Transverse colon (tissue), 4 donors: ENCODE measurements around the gene PEF1. TPM values are rescaled to one million over a fixed set of nuclear protein-coding genes. Genes with fewer than 3 reads are reported as not detected.
A peak's percentile ranks its signal among the peaks of the same experiment; 100 is the strongest.

Source experiments
- DNase-seq: peaks from one replicate; pipeline ENCODE4 v3.0.0-alpha.2; 2019
- H3K27ac ChIP-seq, 4 donors: fragments of 200-600 bp; sonication (generic); 2 replicates each; pipeline ENCODE4 v1.5.1; 2016 to 2018; ENCODE audit warnings: inconsistent platforms in 4 of 4
- H3K27me3 ChIP-seq: fragments of 200-600 bp; sonication (generic); 2 replicates; pipeline ENCODE4 v1.5.1; 2017; ENCODE audit warnings: inconsistent platforms
- H3K36me3 ChIP-seq, 4 donors: fragments of 200-600 bp; sonication (generic); 2 replicates each; pipeline ENCODE4 v1.5.1; 2017 to 2019; ENCODE audit warnings: inconsistent platforms in 4 of 4
- H3K4me1 ChIP-seq, 4 donors: fragments of 200-600 bp; sonication (generic); 2 replicates each; pipeline ENCODE4 v1.5.1; 2017 to 2020; ENCODE audit warnings: inconsistent platforms in 4 of 4
- H3K4me3 ChIP-seq, 4 donors: fragments of 200-600 bp; sonication (generic); 1 replicate in 1 of 4; 2 replicates in 3 of 4; pipeline versions ENCODE4 v1.5.1 to v1.6.1; 2017 to 2019; ENCODE audit warnings: inconsistent platforms in 4 of 4
- H3K9me3 ChIP-seq, 2 donors: fragments of 200-600 bp; sonication (generic); 2 replicates each; pipeline ENCODE4 v1.5.1; 2017 to 2019; ENCODE audit warnings: inconsistent platforms in 2 of 2
- EP300 ChIP-seq: sonication (generic); formaldehyde crosslinking; IDR thresholded peaks from one replicate; pipeline ENCODE4 v1.6.1; 2017; ENCODE audit warnings: antibody characterized with exemption, low read depth
- POLR2A ChIP-seq: fragments of 450-650 bp; IDR thresholded peaks from one replicate; pipeline ENCODE4 v1.6.1; 2016; ENCODE audit warnings: antibody characterized with exemption, mild to moderate bottlenecking, moderate library complexity
- POLR2AphosphoS5 ChIP-seq, 3 donors: sonication (generic); formaldehyde crosslinking; IDR thresholded peaks; one replicate each; pipeline ENCODE4 v1.6.1; 2016; ENCODE audit warnings: antibody characterized with exemption in 3 of 3
- WGBS, 2 donors: methylation state at CpG; one replicate each; pipeline ENCODE4 v1.1.5; 2018; ENCODE audit warnings: low coverage in 1 of 2; 5-methylcytosine and 5-hydroxymethylcytosine counted together
- in situ Hi-C, 4 donors: fragments of 200-750 bp; cut with MboI; loops; one replicate each; pipeline versions ENCODE4 v1.15.0 to v1.15.1; 2017; ENCODE audit warnings: low sequenced_read_pairs in 3 of 4, low pct_ligation_motif_present in 1 of 4, low pct_unique_long_range_greater_than_20kb in 1 of 4
- intact Hi-C: fragments of 100-400 bp; cut with DNase I; formaldehyde crosslinking; loops from one replicate; pipeline ENCODE4 v1.15.1; 2023; ENCODE audit warnings: low total_unique reads
- total RNA-seq, 4 donors: library from RNA; depleted of rRNA; stranded (reverse); fragments of >200 nt; gene quantifications; one replicate each; pipeline ENCODE4 v1.1.0, GENCODE V29; 2016
- TF ChIP-seq, protein P1 (sequence below), 5 experiments: fragments of 200-600 bp in 3 of 5; fragments of 450-650 bp in 2 of 5; sonication (generic) in 3 of 5; IDR thresholded peaks; 1 replicate in 2 of 5; 2 replicates in 3 of 5; pipeline ENCODE4 v1.5.1; 2016 to 2017; ENCODE audit warnings: antibody characterized with exemption in 5 of 5, inconsistent platforms in 3 of 5, mild to moderate bottlenecking in 2 of 5, moderate library complexity in 1 of 5

PEF1 gene
- total RNA-seq, 4 donors from 2014 or later: 12.3 to 61.7 (median 49.9) TPM

DNA sequence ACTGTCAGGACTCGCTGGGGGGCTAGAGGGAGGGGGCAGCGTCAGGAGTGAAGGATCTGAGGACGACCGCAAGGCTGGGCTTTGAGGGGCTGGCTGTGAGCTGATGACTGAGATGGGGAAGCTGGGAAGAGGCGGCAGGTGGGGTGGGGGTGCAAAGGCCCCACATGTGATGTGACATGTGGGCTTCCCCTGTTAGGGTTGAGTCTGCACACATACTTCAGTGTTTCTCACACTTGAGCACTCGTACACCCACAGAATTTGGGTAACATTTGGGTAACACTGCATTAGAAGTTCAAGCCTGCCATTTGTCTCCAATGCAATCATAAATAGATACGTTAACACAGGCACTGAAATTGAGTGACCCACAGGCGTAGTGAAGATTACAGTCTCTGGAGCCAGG, 42.9 kb upstream of the PEF1 start:
- Histone ChIP-seq H3K4me1 (peaks cover 0 to 14% (median 8%) of the 10 kb centered on the region in 4 donors), H3K27ac (peak overlapping the region in 3 of 4 donors; percentile 49 to 77 (median 50)), H3K27me3 (no peaks in the 10 kb centered on the region), H3K36me3 (no peaks in the 10 kb centered on the region), H3K4me3 (no peak overlapping the region), H3K9me3 (no peaks in the 10 kb centered on the region)
- in situ Hi-C loops (no loop called here), intact Hi-C loops (no loop called here)
- WGBS, 2 donors: 65 to 66% methylated on average over 5 to 8 of the region's 8 CpGs
- TF ChIP-seq EP300 (no peak), POLR2AphosphoS5 (IDR thresholded peaks at IDR 0.05) (no peak), POLR2A (no peak)
- TF ChIP-seq, protein P1, sequence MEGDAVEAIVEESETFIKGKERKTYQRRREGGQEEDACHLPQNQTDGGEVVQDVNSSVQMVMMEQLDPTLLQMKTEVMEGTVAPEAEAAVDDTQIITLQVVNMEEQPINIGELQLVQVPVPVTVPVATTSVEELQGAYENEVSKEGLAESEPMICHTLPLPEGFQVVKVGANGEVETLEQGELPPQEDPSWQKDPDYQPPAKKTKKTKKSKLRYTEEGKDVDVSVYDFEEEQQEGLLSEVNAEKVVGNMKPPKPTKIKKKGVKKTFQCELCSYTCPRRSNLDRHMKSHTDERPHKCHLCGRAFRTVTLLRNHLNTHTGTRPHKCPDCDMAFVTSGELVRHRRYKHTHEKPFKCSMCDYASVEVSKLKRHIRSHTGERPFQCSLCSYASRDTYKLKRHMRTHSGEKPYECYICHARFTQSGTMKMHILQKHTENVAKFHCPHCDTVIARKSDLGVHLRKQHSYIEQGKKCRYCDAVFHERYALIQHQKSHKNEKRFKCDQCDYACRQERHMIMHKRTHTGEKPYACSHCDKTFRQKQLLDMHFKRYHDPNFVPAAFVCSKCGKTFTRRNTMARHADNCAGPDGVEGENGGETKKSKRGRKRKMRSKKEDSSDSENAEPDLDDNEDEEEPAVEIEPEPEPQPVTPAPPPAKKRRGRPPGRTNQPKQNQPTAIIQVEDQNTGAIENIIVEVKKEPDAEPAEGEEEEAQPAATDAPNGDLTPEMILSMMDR (IDR thresholded peaks at IDR 0.05): no peak
- no peak for DNase-seq

DNA sequence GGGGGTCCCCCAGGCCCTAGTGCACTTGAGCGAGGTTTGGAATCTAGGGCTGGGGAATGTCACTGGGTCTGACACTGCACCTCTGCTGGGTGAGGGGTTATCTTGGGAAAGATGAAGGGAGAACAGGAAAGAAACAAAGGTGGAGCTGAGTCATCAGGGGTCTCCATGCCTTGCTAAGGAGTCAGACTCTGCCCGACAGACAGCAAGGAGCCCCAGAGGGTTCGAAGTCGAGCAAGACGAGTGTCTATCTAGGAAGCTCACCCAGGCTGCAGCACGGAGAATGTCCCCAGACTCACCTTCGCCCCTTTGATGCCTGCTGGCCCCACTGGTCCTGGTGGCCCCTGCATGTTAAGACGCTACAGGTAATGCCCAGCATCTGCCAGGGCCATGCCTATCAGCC, 41.1 kb upstream of the PEF1 start:
- DNase-seq: no peak
- intact Hi-C loops (no loop called here), in situ Hi-C loops (no loop called here)
- WGBS, 2 donors: 86% methylated on average over 8 of the region's 8 CpGs; no CpG with 5 or more reads in 1 of the 2 donors
- TF ChIP-seq POLR2AphosphoS5 (IDR thresholded peaks at IDR 0.05) (no peak), EP300 (no peak), POLR2A (no peak)
- TF ChIP-seq, protein P1 (IDR thresholded peaks at IDR 0.05): no peak
- H3K36me3 ChIP-seq: no peaks in the 10 kb centered on the region
- no peak overlapping the region for H3K4me3 ChIP-seq
- no peaks in the 10 kb centered on the region for H3K9me3 ChIP-seq
- peaks cover 0 to 14% (median 8%) of the 10 kb centered on the region in 4 donors for H3K4me1 ChIP-seq
- H3K27ac ChIP-seq: no peak overlapping the region
- H3K27me3 ChIP-seq: no peaks in the 10 kb centered on the region

DNA sequence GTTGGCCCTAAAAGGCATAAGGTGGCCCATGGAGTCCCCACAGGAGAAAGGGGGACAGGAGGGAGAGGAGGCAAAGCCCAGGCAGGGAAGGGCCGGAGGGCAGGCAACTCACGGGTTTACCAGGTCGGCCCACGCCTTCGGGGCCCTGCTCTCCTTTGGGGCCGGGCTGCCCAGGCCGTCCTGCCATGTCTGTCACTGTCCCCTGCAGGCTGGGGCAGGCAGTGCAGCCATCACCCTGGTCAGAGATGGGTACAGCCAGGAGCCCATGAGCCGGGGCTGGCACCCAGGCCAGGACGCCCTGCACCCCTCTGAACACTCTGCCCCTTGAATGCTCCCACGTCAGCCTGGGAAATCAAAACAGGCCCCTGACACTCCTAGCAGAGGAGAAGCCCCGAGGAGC, 39.3 kb upstream of the PEF1 start:
- WGBS, 2 donors: 57 to 60% methylated on average over 1 to 11 of the region's 11 CpGs

DNA sequence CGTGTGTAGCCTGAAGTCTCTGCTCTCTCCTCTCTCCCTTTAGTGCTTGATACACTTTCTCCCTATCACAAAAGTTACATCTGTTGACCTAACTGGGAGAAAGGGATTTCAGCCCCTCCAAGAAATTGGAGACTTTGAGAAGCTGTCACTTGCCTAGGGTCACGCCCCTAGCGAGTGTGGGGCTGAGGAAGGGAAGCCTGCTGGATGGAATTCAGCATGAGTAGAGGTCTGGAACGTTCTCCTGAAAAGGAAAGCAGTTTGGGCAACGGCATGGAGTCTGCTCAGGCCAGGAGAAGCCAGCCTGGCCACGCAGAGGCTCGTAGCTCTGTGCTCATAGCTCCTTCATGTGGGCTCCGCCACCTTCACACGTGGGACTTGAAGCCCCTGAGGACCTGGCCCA, 36.7 kb upstream of the PEF1 start:
- H3K4me3 ChIP-seq: no peak overlapping the region
- intact Hi-C loops: no loop called here
- no peak for DNase-seq
- H3K27me3 ChIP-seq: no peaks in the 10 kb centered on the region
- no peaks in the 10 kb centered on the region for H3K9me3 ChIP-seq
- 73% methylated on average over 9 of the region's 9 CpGs; no CpG with 5 or more reads in 1 of the 2 donors for WGBS, 2 donors
- H3K36me3 ChIP-seq: no peaks in the 10 kb centered on the region
- H3K4me1 ChIP-seq: no peaks in the 10 kb centered on the region
- in situ Hi-C loops: no loop called here
- H3K27ac ChIP-seq: no peak overlapping the region
- TF ChIP-seq EP300 (no peak), POLR2A (no peak), POLR2AphosphoS5 (IDR thresholded peaks at IDR 0.05) (no peak)
- TF ChIP-seq, protein P1 (IDR thresholded peaks at IDR 0.05): no peak

More for the DNA sequence above, 39.3 kb upstream of the PEF1 start:
- Histone ChIP-seq H3K36me3 (no peaks in the 10 kb centered on the region), H3K4me3 (no peak overlapping the region), H3K9me3 (no peaks in the 10 kb centered on the region), H3K27ac (no peak overlapping the region), H3K4me1 (peaks cover 0 to 14% (median 8%) of the 10 kb centered on the region in 4 donors), H3K27me3 (no peaks in the 10 kb centered on the region)
- no peak for TF ChIP-seq POLR2AphosphoS5 (IDR thresholded peaks at IDR 0.05)
- TF ChIP-seq EP300: no peak
- no peak for TF ChIP-seq POLR2A
- TF ChIP-seq, protein P1 (IDR thresholded peaks at IDR 0.05): peak; percentile 46 to 65 (median 60)
- intact Hi-C loops (no loop called here), in situ Hi-C loops (no loop called here)
- peak; percentile 54 for DNase-seq
